Ishikawa (cell line): ENCODE measurements around the gene TCF21.

Source experiments
- CEBPB ChIP-seq: IDR thresholded peaks from 2 replicates; pipeline ENCODE4 v1.6.1; 2012
- CREB1 ChIP-seq: IDR thresholded peaks from 2 replicates; pipeline ENCODE4 v1.6.1; 2012; ENCODE audit warnings: low read depth
- EGR1 ChIP-seq: IDR thresholded peaks from 2 replicates; pipeline ENCODE4 v1.6.1; 2012
- EP300 ChIP-seq: IDR thresholded peaks from 2 replicates; pipeline ENCODE4 v1.6.1; 2012; ENCODE audit warnings: borderline replicate concordance
- FOXM1 ChIP-seq: IDR thresholded peaks from 2 replicates; pipeline ENCODE4 v1.6.1; 2012; ENCODE audit warnings: low read depth, borderline replicate concordance
- MAX ChIP-seq: IDR thresholded peaks from 2 replicates; pipeline ENCODE4 v1.6.1; 2012
- NFIC ChIP-seq: IDR thresholded peaks from 2 replicates; pipeline ENCODE4 v1.6.1; 2012
- RAD21 ChIP-seq: IDR thresholded peaks from 2 replicates; pipeline ENCODE4 v1.6.1; 2012; ENCODE audit warnings: low read depth
- REST ChIP-seq: IDR thresholded peaks from 2 replicates; pipeline ENCODE4 v1.6.1; 2012; ENCODE audit warnings: low read depth, mild to moderate bottlenecking
- TAF1 ChIP-seq: IDR thresholded peaks from 2 replicates; pipeline ENCODE4 v1.6.1; 2012; ENCODE audit warnings: low read depth, mild to moderate bottlenecking
- TCF12 ChIP-seq: IDR thresholded peaks from 2 replicates; pipeline ENCODE4 v1.6.1; 2012; ENCODE audit warnings: low read depth
- TEAD4 ChIP-seq: IDR thresholded peaks from 2 replicates; pipeline ENCODE4 v1.6.1; 2012
- USF1 ChIP-seq: IDR thresholded peaks from 2 replicates; pipeline ENCODE4 v1.6.1; 2012
- YY1 ChIP-seq: IDR thresholded peaks from 2 replicates; pipeline ENCODE4 v1.6.1; 2012; ENCODE audit warnings: low read depth
- ZBTB7A ChIP-seq: IDR thresholded peaks from 2 replicates; pipeline ENCODE4 v1.6.1; 2012; ENCODE audit warnings: low read depth

TCF21 gene

GRCh38 chr6:133863228-133863627, 25.7 kb upstream of the TCF21 start:
- no peak for TF ChIP-seq TAF1
- no peak for TF ChIP-seq CEBPB
- TF ChIP-seq REST = no peak
- no peak for TF ChIP-seq NFIC
- TF ChIP-seq FOXM1 = no peak

- TF ChIP-seq YY1 (no peak), TEAD4 (no peak), TCF12 (no peak), TAF1 (no peak), RAD21 (no peak), EP300 (no peak), CEBPB (no peak), FOXM1 (no peak), MAX (no peak), ZBTB7A (no peak), NFIC (no peak), REST (no peak), USF1 (no peak), CREB1 (no peak), EGR1 (no peak)
Measured at GRCh38 chr6:133865680-133866079, 23.2 kb upstream of the TCF21 start.

GRCh38 chr6:133871131-133871530, 17.8 kb upstream of the TCF21 start:
- TF ChIP-seq EP300 (no peak), MAX (no peak), ZBTB7A (no peak), NFIC (no peak), TAF1 (no peak), TEAD4 (no peak), REST (no peak), RAD21 (no peak), YY1 (no peak), FOXM1 (no peak), CREB1 (no peak), TCF12 (no peak), EGR1 (no peak), USF1 (no peak), CEBPB (no peak)

- TF ChIP-seq USF1 (no peak), TEAD4 (no peak), TAF1 (no peak), TCF12 (no peak), REST (no peak), NFIC (no peak), FOXM1 (no peak), YY1 (no peak)
Measured at GRCh38 chr6:133873538-133873937, 15.4 kb upstream of the TCF21 start.
